Adipocyte (in vitro differentiated cells): ENCODE measurements around the gene PJA1.
A peak's percentile ranks its signal among the peaks of the same experiment; 100 is the strongest.

ENCODE experiments used
- DNase-seq: peaks from one replicate; pipeline ENCODE4 v3.0.0-alpha.2; 2015; ENCODE audit warnings: low read depth
- H3K27me3 ChIP-seq: replicated peaks from 2 replicates; pipeline ENCODE4 v1.7.0; 2013; ENCODE audit warnings: mild to moderate bottlenecking, low read length, moderate library complexity; ENCODE audit not compliant: control insufficient read depth, insufficient read depth
- H3K36me3 ChIP-seq: 2 replicates; pipeline ENCODE4 v1.7.0; 2013; ENCODE audit warnings: low read length, mild to moderate bottlenecking, moderate library complexity; ENCODE audit not compliant: control insufficient read depth, insufficient read depth, severe bottlenecking
- H3K4me1 ChIP-seq: 2 replicates; pipeline ENCODE4 v1.7.0; 2013; ENCODE audit warnings: mild to moderate bottlenecking, low read length, moderate library complexity; ENCODE audit not compliant: control insufficient read depth, insufficient read depth
- H3K4me3 ChIP-seq: 2 replicates; pipeline ENCODE4 v1.7.0; 2013; ENCODE audit warnings: mild to moderate bottlenecking, low read length, moderate library complexity
- H3K9ac ChIP-seq: 2 replicates; pipeline ENCODE4 v1.7.0; 2013; ENCODE audit warnings: mild to moderate bottlenecking, low read length, moderate library complexity
- H3K9me3 ChIP-seq: 2 replicates; pipeline ENCODE4 v1.7.0; 2013; ENCODE audit warnings: mild to moderate bottlenecking, low read length, moderate library complexity; ENCODE audit not compliant: control insufficient read depth

The PJA1 gene

DNA sequence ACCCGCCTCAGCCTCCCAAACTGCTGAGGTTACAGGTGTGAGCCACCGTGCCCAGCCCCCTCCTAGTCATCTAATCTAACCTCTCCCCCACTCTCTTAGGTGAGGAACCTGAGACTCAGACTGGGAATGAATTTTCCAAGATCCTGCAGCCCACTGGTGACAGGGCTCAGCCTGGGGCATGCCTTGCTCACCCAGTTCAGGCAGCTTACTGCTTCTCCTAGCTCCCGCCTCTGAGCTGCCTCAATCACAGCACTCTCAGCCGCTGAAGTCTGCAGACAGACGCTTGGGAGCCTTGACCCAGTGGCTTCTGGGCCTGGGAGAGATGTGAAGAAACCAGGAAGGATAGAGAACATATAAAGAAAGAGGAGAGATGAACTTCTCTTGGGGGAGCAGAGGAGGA, 24.4 kb downstream of the PJA1 start:
- H3K36me3 ChIP-seq, result no peaks in the 10 kb centered on the region
- peaks cover 25% of the 10 kb centered on the region for H3K4me1 ChIP-seq
- no peak overlapping the region for H3K4me3 ChIP-seq
- H3K9ac ChIP-seq, result no peak overlapping the region
- H3K27me3 ChIP-seq, result peaks cover 11% of the 10 kb centered on the region
- H3K9me3 ChIP-seq, result no peaks in the 10 kb centered on the region
- no peak for DNase-seq

DNA sequence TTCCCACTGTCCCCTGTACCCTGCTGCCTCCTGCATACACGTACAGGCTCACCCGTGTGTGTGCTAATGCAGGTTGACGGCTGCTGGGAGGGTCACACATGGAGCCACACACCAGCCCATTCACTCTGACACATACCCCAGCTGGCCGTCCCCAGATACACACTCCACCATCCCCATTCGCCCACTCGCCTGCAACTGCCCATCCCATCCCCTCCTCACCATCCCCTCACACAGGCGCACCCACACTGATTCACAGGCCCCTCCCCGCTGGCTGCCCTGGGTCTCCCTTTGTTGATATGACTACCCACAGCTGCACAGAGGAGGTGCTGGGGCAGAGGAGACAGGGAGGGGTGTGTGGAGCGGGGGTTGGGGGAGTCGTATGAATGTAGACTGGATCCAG, 25.7 kb downstream of the PJA1 start:
- DNase-seq, result no peak
- Histone ChIP-seq H3K27me3 (peaks cover 11% of the 10 kb centered on the region), H3K4me3 (no peak overlapping the region), H3K9me3 (no peaks in the 10 kb centered on the region), H3K4me1 (peaks cover 27% of the 10 kb centered on the region), H3K9ac (no peak overlapping the region), H3K36me3 (no peaks in the 10 kb centered on the region)

DNA sequence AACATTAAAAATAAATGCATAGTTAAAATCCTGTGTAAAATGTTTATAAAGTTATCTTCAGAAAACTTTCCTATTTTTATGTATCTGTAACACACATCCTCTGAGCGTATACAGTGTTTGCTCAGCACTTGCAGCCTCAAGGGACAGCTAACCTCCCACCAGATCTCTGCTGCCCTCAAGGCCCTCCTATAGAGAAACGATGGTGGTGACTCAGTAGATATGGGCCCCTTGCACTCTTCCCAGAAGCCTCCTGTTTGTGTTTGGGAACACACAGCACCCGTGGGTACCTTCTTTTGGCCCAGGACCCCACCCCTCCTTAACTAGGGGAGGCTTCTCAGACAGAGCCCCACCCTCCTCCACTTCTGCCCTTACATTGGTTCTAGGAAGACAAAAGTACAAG, 26.7 kb downstream of the PJA1 start:
- Histone ChIP-seq H3K27me3 (peaks cover 12% of the 10 kb centered on the region), H3K9me3 (no peaks in the 10 kb centered on the region), H3K4me1 (peaks cover 31% of the 10 kb centered on the region), H3K4me3 (no peak overlapping the region), H3K9ac (no peak overlapping the region), H3K36me3 (no peaks in the 10 kb centered on the region)
- DNase-seq, result no peak

DNA sequence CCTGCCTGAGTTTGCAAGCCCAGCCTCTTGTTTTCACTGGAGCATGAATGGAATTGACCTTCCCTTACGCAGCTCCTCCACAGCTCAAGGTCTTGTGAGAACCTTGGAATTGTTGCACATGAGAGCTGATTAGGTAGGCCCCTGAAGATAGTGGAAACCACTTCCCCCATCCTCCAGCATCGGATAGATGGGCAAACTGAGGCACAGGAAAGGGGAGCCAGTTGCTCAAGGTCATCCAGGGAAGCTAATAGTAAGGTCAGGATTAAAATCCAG, 27.2 kb downstream of the PJA1 start:
- Histone ChIP-seq H3K9me3 (no peaks in the 10 kb centered on the region), H3K9ac (peak overlapping the region; percentile 78), H3K27me3 (peaks cover 13% of the 10 kb centered on the region), H3K36me3 (no peaks in the 10 kb centered on the region), H3K4me1 (peaks cover 31% of the 10 kb centered on the region), H3K4me3 (no peak overlapping the region)
- DNase-seq, result no peak

DNA sequence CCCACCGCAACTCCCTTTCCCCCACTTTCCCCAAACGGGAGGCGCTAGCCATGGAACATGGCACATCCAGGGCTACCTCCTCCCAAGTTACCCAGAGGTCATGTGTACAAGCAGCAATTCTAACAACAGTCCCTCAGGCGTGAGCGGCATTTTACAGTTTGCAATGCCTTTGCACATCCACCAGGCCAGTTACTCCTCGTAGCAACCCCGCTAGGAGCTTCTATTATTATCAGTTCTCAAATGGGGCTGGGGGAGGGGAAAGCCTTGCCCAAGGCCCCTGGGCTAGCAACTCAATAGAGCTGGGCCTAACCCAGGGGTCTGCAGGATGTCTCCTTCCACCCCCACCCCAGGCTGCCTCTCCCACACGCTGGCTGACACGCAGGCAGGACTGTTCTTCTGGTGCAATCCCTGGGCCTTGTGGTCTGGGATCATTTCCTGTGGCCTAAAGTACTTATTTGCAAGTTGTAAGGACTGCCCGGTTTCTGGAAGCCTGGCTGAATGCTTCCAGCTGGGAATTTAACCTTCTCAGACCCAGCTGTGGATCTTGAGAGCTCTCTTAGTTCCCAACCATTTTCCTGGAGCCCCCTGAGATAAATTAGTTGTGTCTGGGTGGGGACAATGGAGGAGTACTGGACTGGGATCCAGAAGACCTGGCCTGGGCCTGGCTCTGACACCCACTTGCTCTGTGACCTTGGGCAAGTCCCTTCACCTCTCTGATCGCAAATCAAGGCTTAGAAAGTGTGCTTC, 27.7 kb downstream of the PJA1 start:
- peak; percentile 41 for DNase-seq
- no peaks in the 10 kb centered on the region for H3K9me3 ChIP-seq
- peaks cover 16% of the 10 kb centered on the region for H3K27me3 ChIP-seq
- H3K4me3 ChIP-seq, result peak overlapping the region; percentile 21
- H3K4me1 ChIP-seq, result peaks cover 31% of the 10 kb centered on the region
- peak overlapping the region; percentile 78 for H3K9ac ChIP-seq
- no peaks in the 10 kb centered on the region for H3K36me3 ChIP-seq

DNA sequence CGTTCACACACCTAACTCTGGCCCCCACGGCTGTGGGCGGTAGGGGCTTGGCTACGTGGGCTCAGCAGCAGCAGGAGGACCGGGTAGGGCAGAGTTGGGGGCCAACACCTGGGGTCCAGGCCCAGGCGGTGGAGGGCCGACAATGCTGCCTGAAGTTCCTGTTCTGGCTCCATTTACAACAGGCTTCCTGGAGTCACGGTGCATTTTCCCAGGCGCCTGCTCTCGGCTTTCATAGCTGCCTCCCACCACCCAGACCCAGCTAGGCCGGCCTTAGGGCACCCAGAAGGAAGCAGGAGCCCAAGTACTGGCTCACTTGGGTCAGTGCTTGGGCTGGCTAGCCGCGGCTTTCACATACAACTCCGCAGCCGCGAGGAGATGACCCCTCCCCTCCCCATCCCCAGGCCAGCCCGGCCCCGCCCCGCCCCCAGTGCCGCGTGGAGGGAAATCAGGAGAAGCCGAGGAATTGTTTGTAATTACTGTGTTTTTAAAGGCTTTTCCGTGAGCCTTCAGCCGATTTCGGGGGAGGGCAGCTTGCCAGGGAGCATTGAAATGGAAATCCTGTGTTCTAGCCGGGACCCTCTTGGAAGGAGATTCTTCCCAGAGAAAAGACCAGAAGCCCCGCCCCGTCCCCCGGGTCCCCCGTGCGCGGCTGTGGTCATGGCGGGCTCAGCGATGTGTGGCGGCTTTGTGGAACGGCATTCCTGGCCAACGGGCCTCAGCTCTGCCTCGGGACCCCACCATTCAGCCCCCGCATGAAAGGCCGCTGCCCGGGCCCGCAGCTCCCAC, 28.5 kb downstream of the PJA1 start:
- H3K36me3 ChIP-seq, result no peaks in the 10 kb centered on the region

DNA sequence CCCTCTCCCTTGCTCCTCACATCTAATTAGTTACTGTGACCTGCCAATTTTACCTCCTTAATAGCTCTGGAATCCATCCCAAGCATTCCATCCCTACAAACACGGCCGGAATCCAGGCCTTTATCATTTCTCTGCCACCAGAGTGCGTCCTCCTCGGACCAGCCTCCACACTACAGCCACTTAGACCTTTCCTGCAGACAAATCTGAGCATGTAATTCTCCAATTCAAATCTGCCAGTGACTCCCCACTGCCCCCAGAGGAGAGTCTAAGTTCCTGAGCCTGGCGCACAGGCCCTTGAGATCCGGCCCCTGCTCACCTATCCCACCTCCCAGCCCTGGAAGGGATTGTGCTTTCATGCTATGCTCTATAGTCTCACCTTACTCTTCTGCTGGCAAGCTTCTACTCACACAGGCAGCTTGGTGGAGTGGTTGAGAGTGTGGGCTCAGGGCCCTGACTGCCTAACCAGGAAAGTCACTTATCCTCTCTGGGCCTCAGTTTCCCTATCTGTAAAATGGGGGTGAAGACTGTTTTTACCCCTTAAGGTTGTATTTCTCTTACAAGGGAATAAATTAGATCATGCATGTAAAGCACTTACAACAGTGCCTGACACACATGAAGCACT, 31.2 kb downstream of the PJA1 start:
- DNase-seq, result no peak
- H3K4me3 ChIP-seq, result no peak overlapping the region
- peaks cover 26% of the 10 kb centered on the region for H3K4me1 ChIP-seq
- H3K27me3 ChIP-seq, result peaks cover 22% of the 10 kb centered on the region
- H3K9ac ChIP-seq, result no peak overlapping the region
- H3K9me3 ChIP-seq, result no peaks in the 10 kb centered on the region
- no peaks in the 10 kb centered on the region for H3K36me3 ChIP-seq

More for the DNA sequence above, 28.5 kb downstream of the PJA1 start:
- DNase-seq, result peak; percentile 19
- peak overlapping the region; percentile 78 for H3K9ac ChIP-seq
- H3K9me3 ChIP-seq, result no peaks in the 10 kb centered on the region
- peak overlapping the region; percentile 42 for H3K4me3 ChIP-seq
- peaks cover 30% of the 10 kb centered on the region for H3K4me1 ChIP-seq
- peaks cover 16% of the 10 kb centered on the region for H3K27me3 ChIP-seq

DNA sequence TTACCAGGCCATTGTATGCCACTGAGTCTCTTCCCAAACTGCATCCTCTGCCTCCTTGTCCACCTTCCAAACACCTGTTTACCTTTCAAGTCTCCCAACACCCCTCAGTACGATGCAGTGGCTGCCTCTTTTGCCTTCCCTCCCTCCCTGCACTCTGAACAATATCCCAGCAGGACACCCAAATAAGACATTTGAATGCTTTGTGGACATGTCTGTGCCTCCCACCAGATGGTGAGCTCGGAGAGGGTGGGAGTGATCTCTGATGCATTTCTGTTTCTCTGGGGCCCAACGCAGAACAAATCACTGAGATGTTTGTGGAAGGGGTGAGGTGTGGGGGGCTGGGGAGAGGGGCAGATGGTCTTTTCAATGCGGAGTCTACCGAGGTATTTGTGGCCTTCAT, 33.4 kb downstream of the PJA1 start:
- no peaks in the 10 kb centered on the region for H3K36me3 ChIP-seq
- no peak overlapping the region for H3K9ac ChIP-seq
- no peak for DNase-seq
- peaks cover 35% of the 10 kb centered on the region for H3K27me3 ChIP-seq
- H3K4me3 ChIP-seq, result no peak overlapping the region
- H3K9me3 ChIP-seq, result peaks cover 2% of the 10 kb centered on the region
- peaks cover 8% of the 10 kb centered on the region for H3K4me1 ChIP-seq

DNA sequence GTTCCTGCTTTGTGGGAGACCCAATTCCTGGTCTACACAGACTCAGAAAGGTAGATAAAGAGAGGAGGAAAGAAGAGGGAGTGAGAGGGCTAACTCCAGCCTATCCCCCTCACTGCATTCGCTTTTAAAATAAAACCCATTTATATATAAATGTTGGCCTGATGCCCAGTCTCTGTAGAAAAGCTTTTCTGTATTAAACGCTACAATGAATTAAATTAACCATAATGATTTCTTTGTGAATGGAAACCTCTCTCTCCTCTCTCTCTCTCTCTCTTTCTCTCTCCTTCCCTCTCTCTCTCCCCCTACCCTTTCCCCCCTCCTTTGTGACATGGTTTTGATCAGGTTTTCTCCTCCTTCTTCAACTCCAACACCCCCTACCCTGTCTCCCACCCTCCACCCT, 34.8 kb downstream of the PJA1 start:
- H3K27me3 ChIP-seq, result peaks cover 41% of the 10 kb centered on the region
- H3K4me3 ChIP-seq, result no peak overlapping the region
- peaks cover 2% of the 10 kb centered on the region for H3K9me3 ChIP-seq
- no peaks in the 10 kb centered on the region for H3K36me3 ChIP-seq
- peaks cover 5% of the 10 kb centered on the region for H3K4me1 ChIP-seq
- DNase-seq, result no peak
- H3K9ac ChIP-seq, result no peak overlapping the region

DNA sequence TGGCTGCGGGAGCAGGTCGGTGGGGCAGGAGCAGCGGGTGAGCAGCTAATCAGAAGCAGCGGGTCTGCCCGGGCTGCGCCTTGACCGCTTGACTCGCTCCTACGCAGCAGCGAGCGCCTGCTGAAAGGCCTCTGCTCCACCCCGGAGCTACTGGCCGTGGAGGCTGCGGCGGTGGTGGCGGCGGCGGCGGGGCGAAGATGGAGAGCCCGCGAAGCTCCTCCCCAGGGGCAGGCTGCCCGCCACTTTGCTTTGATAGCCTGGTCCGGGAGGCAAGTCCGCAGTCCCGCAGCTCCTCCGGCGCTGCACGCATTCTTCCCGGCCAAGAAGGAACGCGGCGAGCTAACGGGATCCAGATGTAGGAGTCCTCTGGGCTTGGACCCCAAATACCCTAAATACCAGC, 36.7 kb downstream of the PJA1 start:
- no peaks in the 10 kb centered on the region for H3K4me1 ChIP-seq
- no peak overlapping the region for H3K4me3 ChIP-seq
- peaks cover 42% of the 10 kb centered on the region for H3K27me3 ChIP-seq
- peaks cover 2% of the 10 kb centered on the region for H3K9me3 ChIP-seq
- H3K36me3 ChIP-seq, result no peaks in the 10 kb centered on the region
- H3K9ac ChIP-seq, result peak overlapping the region; percentile 8
- DNase-seq, result peak; percentile 31

DNA sequence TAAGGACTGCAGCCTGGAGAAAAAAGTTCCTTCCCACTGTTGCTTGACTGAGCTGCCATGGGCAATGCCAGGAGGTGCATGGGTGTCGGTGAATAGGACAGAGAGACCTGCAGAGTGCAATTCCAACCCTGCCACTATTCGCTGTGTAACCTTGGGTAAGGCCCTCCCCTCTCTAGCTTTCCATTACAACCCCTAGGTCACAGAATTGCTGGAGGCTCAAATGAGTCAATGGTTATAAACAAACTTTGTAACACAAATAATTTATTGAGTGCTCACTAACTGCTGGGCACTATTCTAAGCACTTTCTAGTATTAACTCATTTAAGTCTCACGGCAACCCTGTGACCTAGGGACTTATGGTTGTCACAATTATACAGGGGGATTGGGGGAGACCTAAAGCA, 37.8 kb downstream of the PJA1 start:
- no peak for DNase-seq
- no peak overlapping the region for H3K4me3 ChIP-seq
- H3K9ac ChIP-seq, result no peak overlapping the region
- peaks cover 42% of the 10 kb centered on the region for H3K27me3 ChIP-seq
- H3K4me1 ChIP-seq, result no peaks in the 10 kb centered on the region
- H3K9me3 ChIP-seq, result peaks cover 2% of the 10 kb centered on the region
- no peaks in the 10 kb centered on the region for H3K36me3 ChIP-seq
